GM23338 (cell line): ENCODE data around the gene CCL18.

Source experiments
- CREB1 ChIP-seq: fragments of 250-450 bp; sonication (Bioruptor Pico); IDR thresholded peaks from 2 replicates; pipeline ENCODE4 v1.5.0; 2020; ENCODE audit warnings: low read depth, mild to moderate bottlenecking, moderate library complexity
- CTCF ChIP-seq, 2 experiments: fragments of 200-600 bp in 1 of 2; sonication (generic) in 1 of 2; conservative IDR thresholded peaks; 2 replicates each; pipeline versions ENCODE4 v1.5.1 to v1.6.1; 2016 to 2017; ENCODE audit warnings: antibody characterized with exemption in 2 of 2, low read depth in 2 of 2, mild to moderate bottlenecking in 2 of 2, moderate library complexity in 1 of 2
- EZH2 ChIP-seq: fragments of 200-600 bp; sonication (generic); IDR thresholded peaks from one replicate; pipeline ENCODE4 v1.8.0; 2017; ENCODE audit warnings: antibody characterized with exemption, mild to moderate bottlenecking, low read depth; ENCODE audit not compliant: unreplicated experiment
- EZH2phosphoT487 ChIP-seq: fragments of 200-600 bp; sonication (generic); IDR thresholded peaks from one replicate; pipeline ENCODE4 v1.8.1; 2018; ENCODE audit warnings: antibody characterized with exemption; ENCODE audit not compliant: unreplicated experiment
- JUNB ChIP-seq: IDR thresholded peaks from one replicate; pipeline ENCODE4 v1.6.1; 2016; ENCODE audit warnings: antibody characterized with exemption; ENCODE audit not compliant: unreplicated experiment
- NANOG ChIP-seq: IDR thresholded peaks from 2 replicates; pipeline ENCODE4 v1.6.1; 2016; ENCODE audit warnings: antibody characterized with exemption, borderline replicate concordance
- POLR2AphosphoS5 ChIP-seq: IDR thresholded peaks from 2 replicates; pipeline ENCODE4 v1.6.1; 2016; ENCODE audit warnings: antibody characterized with exemption, low read depth
- REST ChIP-seq: IDR thresholded peaks from one replicate; pipeline ENCODE4 v1.6.1; 2018; ENCODE audit warnings: antibody characterized with exemption; ENCODE audit not compliant: unreplicated experiment
- STAT1 ChIP-seq: IDR thresholded peaks from one replicate; pipeline ENCODE4 v1.6.1; 2016; ENCODE audit warnings: antibody characterized with exemption; ENCODE audit not compliant: unreplicated experiment

GRCh38 chr17:36094746-36095145, 30.7 kb downstream of the CCL18 start:
- no peak for TF ChIP-seq EZH2
- no peak for TF ChIP-seq REST
- no peak for TF ChIP-seq EZH2phosphoT487
- TF ChIP-seq CREB1 (CRISPR knock-in tag), result no peak
- TF ChIP-seq CTCF (conservative IDR thresholded peaks at IDR 0.05; ENCODE audit: low read depth in 2 of 2), result no peak
- TF ChIP-seq POLR2AphosphoS5, result no peak
- TF ChIP-seq JUNB, result no peak
- TF ChIP-seq STAT1, result no peak
- no peak for TF ChIP-seq NANOG
